Esophagus squamous epithelium (tissue), 4 donors: ENCODE data around the gene MID1.

Source experiments
- CTCF ChIP-seq, 6 experiments: fragments of 450-650 bp in 4 of 6; fragments of 200-600 bp in 2 of 6; sonication (generic) in 2 of 6; IDR thresholded peaks; one replicate each; pipeline ENCODE4 v1.5.1; 2016 to 2019; ENCODE audit warnings: antibody characterized with exemption in 6 of 6, mild to moderate bottlenecking in 4 of 6, moderate library complexity in 4 of 6
- POLR2A ChIP-seq, 4 donors: fragments of 450-650 bp; IDR thresholded peaks; one replicate each; pipeline ENCODE4 v1.6.1; 2017; ENCODE audit warnings: antibody characterized with exemption in 4 of 4, mild to moderate bottlenecking in 4 of 4, moderate library complexity in 3 of 4

GRCh38 chrX:10536744-10537143 is 83.6 kb downstream of the MID1 start:
- TF ChIP-seq CTCF (IDR thresholded peaks at IDR 0.05), result no peak
- TF ChIP-seq POLR2A (IDR thresholded peaks at IDR 0.05), result no peak
